ENCODE results near the gene RTEL1.
"Not testable (repeated sequence)": the region's sequence is repeated elsewhere in the genome, so short reads cannot be mapped to it uniquely, and the experiment has no call there.

Gene RTEL1

DNA sequence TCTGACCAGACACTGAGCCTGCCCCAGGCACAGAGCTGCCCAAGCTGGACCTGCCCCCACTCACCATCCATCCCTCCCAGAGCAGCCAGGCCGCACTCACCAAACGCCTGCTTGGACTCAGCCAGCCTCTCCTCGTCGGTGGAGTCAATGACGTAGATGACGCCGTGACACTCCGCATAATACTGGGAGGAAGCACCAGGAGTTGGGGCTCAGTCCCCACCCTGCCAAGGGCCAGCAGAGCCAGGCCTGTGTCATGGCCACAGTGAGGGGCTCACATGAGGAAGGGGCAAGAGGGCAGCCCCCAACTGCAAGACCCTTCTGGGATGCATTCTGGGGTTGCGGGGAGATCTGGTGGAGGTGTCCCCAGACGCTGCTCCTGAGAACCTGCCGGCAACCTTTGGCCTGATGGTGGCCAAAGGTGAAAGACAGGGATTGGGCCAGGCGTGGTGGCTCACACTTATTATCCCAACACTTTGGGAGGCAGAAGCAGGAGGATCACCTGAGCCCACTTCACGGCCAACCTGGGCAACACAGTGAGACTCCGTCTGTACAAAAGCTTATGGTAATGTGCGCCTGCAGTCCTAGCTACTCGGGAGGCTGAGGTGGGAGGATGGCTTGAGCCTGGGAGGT is 44.0 kb downstream of the RTEL1 start:
- no peak for DNase-seq

DNA sequence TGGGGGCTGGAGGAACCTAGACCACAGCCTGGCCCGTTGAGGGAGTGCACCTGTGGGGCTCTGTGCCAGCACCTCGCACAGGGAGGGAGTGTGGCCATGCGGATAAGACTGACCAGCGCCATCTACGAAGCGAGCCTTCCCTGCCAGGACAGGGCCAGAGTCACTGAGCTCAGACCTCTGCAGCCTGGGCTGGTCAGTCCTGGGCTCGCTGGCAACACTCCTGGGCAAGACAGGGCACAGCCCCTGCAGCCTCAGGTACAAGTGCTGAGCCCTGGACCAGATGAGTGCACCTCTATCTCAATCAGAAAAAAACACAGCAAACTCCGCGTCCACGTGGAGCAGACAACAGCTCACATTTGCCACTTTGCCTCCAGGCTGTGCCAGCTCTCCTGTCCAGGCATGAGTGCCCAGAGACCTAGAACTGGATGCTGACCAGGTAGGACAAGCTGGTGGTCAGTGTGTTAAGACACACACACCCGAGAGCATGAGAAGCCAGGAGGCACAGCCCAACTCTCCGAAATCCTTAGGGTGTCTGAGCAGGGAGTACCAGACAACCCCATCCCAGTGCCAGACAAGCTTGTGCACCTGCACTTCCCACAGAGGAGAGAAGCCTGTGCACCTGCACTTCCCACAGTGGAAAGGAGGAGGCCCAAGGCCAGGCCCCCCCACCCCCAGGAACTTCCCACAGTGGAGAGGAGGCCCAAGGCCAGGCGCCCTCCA is 44.8 kb downstream of the RTEL1 start:
- DNase-seq, result no peak

DNA sequence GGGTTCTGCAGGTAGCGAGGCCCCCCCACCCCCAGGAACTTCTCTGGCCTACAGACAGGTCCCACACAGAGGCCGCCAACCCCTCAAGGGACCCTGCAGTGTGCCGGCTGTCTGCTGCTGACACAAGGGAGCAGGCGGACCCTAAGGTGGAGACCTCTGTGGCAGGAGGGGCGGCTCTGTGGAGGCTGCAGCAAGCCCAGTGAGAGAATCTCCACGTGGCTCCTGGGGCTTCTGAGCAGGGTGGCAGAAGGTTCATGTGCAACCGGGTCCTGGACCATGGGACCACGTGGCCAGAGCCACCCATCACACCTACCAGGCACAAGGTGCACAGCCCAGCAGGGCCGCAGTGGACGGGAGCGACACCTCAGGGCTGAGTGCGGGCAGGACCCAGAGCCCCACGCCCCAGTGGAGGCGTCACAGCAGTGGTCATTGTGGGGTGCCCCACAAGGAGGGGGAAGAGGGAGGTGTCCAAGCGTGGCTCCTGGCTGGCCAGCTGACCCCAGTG is 45.4 kb downstream of the RTEL1 start:
- no peak for DNase-seq

DNA sequence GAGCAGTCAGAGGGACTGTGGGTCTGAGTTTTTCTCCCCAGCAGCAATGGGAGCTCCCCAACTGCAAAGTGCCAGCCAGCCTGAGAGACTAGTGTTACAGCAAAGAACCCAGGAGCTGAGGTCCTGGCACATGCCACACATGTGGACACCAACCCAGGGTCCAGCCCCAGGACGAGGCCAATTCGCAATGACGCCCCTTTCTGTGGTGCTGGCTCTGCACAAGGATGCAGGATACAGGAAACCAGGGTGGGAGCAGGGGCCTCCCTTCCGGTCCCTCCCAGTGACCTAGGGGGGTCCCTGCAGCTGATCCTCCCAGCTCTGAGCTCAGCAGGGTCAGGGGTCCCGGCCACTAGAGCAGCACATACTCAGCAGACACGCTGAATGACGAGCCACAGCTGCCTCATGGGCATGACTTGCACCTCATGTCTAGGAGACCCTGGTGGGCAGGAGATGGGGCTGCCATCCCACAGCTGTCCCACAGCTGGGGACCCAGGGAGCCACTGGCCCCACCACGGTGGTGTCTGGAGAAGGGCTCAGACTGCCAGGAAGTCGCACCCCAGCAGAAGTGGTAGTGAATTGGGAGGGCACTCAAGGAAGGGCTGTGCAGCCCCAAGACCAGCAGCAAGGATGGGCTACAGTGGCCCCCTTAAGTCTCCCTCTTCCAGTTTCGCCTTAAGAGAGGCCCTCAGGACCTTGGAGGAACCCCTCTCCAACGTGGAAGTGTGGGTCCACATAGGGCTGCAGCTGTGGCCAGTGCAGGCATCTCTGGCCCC is 46.0 kb downstream of the RTEL1 start:
- no peak for DNase-seq

DNA sequence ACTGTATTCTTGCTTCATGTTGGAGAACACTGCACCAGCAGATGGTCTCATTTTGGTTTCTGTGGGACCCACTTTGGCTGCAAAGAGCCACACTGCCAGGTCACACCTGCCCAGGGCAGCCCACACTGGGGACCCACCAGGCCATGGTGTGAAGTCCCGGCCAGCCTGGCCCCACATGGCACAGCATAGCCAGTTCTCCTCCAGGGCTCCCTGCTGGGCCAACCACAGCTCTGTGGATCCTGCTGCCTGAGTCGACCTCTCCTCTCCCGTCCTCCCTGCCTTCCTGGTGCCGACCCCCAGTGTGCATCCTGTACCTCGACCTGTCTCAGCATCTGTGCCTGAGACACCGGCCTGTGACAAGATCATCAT is 46.6 kb downstream of the RTEL1 start:
- DNase-seq, result no peak

DNA sequence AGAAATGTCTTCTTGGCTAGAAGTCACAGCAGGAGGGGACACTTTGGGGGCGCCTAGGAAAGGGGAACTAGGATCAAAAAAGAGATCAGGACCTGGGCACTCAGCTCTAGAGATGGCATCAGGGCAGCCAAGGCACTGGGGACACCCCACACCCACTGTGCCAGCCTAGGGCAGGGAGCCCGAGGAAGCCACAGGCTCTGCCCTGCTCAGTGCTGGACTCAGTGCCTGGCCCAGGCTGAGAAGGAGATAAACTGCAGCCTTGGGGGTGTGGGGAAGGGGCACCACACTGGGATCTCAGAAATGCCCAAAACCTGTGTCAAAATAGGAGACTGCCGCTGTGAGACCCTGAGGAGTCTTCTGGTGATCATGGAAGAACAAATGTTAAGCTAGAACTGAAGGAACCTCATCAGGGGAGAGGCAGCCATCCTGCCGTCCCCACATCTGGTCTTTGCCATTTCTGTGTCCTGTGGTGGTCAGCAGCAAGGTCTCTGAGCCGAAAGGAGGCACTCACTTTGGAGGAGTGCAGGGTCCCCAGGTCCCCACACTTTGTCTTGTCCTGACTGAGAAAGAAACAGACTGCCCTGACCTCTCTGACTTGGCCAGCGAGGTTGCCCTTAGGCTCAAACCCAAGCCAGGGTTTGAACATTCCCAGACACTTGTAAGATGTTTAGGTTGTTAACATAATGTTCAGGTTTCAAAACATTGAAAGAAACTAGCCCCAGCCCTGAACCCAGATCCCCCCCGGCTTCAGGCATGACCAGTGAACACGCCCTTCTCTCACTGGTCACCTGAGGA is 47.3 kb downstream of the RTEL1 start:
- no peak for DNase-seq

DNA sequence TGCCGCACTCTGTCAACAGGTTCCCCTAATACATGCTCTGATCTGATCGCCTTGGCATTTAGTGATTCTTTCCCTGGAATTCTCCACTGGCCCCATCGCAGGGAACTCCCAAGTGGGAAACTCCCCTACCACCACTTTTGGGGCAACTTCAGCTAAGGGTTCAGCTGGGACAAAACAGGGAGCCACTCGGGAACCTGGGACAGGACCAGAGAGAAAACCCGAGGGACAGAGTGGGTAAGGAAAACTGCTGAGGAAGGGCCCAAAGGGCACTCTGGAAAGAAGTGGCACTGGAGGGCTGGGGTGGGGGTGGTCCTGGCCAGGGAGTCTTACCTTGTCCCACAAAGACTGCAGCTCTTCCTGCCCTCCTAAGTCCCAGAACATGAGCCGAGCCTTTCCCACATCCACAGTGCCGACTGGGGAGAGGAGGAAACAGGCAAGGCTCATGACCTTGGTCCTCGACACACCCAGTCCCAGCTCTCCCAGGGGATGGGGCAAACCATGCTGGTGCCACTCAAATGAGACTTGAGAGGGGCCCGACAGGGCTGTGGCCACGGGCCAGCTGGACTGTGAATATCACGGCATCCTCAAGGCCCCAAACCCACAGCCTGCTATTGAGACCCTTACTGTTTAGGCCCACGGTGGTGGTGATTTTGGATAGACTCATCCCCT is 48.0 kb downstream of the RTEL1 start:
- no peak for DNase-seq

DNA sequence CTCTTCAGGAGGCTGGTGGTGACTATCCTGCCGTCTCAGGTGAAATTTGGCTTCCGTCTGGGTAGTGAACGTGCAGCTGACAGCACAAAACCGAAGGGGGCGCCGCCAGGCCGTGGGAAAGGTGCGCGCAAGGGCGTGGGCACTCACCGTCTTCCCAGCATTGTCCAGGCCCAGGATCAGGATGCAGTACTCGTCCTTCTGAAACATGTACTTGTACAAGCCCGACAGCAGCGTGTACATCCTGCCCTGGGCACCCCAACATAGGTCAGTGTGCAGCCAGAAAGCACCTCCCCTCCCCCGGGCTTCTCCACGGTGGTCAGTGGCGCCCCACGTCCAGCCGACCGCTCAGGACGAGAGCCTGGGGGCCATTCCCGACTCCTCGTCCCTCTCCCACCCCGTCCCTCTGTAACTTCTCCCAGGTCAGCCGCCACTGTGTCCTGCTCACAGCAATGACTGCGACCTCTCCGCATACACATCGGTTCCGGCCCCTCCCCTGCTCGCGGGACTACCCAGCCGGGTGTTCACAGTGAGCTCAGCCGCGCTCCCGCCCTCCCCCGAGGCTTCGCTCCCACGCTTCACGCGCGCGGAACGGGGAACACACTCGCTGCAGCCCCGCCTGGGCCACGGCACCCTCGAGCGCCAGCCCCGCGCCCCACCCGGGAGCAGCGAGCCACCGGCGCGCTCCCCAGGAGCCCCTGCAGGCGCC is 48.9 kb downstream of the RTEL1 start:
- no peak for DNase-seq

DNA sequence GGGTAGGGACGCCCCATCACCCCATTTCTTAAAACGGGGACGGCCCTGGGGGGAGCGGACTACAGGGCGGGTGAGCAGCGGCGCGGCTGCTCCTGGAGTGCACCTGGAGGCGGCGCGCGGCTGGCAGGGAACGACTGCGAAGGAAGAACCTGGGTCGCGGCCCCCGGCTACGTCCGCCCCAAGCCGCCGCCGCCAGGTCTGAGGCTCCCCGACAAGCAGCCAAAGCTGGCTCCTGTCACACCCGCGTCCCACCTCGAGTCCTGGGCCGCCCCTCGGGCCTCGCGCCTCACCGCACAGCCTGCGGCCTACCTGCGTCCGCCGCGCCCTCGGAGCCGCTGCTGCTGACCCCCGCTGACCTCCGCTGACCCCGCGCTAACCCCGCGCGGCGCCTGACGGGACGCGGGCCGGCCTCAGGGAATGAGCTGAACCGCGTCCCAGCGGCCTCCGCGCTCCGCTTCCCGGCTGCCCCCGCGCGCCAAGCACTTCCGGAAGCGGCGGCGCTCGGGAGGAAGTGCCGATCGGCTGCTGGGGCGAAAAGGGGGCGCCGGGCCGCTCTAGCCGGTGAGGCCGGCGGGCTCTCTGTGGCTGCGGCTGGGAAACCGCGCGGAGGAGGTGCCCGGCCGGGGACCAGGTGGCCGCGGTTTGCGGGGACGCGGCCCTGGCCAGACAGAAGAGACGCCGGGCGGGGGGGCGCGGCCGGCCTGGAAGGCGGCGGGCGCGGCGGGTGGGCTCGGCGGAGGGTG is 49.6 kb downstream of the RTEL1 start, which contains the start of the genes ARFRP1 and ZGPAT:
Gene ARFRP1 (minus strand): TSS at position 419 of the 743 bp plus-strand sequence. CDS start 885 bp downstream, outside the sequence.
Gene ZGPAT (plus strand): TSS at position 482 of the 743 bp plus-strand sequence. CDS start 542 bp downstream, outside the sequence.
- peak; percentile 65 for DNase-seq

DNA sequence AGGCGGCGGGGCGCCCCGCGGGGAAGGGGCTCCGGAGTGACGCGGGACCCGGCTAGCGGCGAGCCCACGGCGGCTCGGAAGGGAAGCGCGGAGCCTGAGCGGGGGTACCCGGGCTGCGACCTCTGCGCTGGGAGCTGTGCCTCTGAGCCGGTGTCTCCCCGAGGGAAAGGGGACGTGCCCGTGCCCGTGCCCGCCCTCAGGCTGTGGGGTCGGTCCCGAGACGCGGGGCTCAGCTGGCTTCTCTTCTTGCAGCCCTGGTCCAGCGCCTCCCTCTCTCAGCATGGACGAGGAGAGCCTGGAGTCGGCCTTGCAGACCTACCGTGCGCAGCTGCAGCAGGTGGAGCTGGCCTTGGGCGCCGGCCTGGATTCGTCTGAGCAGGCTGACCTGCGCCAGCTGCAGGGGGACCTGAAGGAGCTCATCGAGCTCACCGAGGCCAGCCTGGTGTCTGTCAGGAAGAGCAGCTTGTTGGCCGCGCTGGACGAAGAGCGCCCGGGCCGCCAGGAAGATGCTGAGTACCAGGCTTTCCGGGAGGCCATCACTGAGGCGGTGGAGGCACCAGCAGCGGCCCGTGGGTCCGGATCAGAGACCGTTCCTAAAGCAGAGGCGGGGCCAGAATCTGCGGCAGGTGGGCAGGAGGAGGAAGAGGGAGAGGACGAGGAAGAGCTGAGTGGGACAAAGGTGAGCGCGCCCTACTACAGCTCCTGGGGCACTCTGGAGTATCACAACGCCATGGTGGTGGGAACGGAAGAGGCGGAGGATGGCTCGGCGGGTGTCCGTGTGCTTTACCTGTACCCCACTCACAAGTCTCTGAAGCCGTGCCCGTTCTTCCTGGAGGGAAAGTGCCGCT is 50.4 kb downstream of the RTEL1 start:
- DNase-seq, result no peak

DNA sequence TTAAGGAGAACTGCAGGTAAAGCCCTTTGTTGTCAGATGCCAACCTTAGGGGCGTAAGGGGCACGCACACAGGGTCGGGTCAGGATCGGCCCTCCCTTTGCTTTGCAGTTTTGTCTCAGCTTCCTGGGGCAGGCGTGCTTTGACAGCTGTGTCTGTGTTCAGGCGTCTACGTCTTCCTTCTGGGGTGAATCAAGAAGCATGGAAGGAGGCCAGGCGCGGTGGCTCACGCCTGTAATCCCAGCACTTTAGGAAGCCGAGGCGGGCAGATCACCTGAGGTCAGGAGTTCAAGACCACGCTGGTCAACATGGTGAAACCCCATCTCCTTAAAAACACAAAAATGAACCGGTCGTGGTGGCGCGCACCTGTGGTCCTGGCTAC is 51.0 kb downstream of the RTEL1 start:
- DNase-seq, result no peak

DNA sequence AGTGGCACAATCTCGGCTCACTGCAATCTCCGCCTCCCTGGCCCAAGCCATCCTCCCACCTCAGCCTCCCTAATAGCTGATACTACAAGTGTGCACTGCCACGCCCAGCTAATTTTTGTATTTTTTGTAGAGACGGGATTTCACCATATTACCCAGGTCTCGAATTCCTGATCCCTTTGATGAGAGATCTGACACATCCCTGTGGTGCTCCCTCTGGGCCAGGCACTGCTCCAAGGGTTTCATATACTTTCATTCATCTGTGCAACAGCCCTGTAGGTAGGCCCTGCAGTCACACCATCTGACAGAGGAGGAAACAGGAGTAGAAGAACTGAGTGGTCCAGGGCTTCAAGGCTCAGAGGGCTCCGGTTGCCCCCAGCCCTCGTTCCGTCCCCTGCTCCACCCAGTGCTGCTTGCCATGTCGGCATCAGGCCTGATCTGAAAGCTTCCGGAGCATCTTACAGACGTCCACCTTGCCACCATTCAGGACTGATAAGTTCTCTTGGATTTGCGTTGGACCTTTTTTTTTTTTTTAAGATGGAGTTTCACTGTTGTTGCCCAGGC is 53.1 kb downstream of the RTEL1 start:
- no peak for DNase-seq

DNA sequence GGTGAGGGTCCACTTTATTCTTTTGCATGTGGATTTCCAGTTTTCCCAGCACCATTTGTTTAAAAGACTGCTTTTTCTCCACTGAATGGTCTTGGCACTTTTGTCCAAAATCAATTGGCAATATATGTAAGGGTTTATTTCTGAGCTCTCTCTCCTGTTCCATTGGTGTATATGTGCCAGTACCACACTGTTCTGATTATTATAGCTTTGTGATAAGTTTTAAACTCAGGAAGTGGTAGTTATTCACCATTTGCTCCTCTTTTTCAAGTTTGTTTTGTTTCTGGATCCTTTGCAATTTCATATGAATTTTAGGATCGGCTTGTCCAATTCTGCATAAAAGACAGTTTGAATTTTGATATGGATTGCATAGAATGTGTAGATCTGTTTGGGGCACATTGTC is 54.1 kb downstream of the RTEL1 start:
- no peak for DNase-seq

DNA sequence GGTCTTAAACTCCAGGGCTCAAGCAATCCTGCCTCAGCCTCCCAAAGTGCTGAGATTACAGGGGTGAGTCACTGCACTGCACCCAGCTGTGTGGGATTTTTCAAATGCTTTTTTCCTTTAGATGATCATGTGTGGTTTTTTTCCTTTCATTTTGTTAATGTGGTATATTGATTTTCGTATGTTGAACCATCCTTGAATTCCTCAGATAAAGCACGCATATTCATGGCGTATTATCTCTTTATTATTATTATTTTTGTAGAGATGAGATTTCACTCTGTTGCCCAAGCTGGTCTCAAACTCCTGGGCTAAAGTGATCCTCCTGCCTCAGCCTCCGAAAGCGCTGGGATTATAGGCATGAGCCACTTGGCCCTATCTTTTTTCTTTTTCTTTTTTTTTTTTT is 56.7 kb downstream of the RTEL1 start:
- DNase-seq, result no peak

DNA sequence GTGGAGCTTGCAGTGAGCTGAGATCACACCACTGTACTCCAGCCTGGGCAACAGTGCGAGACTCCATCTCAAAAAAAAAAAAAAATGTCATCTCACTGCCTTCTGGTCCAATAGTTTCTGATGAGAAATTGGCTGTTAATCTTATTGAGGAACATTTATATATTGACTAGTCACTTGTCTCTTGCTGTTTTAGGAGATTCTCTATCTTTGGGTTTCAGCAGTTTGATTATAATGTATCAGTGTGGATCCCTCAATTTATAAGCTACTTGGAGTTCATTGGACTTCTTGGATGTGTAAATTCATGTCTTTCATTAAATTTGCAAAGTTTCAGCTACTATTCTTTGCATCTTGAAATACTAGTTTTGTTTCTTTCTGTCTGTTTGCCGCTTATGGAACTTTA is 60.9 kb downstream of the RTEL1 start:
- no peak for DNase-seq

DNA sequence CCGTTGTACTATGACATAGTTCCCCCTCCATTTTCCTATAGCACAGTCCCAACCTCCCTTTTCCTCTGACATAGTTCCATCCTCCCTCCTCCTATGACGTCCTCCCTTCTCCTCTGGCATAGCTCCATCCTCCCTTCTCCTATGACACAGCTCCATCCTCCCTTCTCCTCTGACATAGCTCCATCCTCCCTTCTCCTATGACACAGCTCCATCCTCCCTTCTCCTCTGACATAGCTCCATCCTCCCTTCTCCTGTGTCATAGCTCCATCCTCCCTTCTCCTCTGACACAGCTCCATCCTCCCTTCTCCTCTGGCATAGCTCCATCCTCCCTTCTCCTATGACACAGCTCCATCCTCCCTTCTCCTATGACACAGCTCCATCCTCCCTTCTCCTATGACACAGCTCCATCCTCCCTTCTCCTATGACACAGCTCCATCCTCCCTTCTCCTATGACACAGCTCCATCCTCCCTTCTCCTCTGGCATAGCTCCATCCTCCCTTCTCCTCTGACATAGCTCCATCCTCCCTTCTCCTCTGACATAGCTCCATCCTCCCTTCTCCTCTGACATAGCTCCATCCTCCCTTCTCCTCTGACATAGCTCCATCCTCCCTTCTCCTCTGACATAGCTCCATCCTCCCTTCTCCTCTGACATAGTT is 65.0 kb downstream of the RTEL1 start:
- DNase-seq, result not testable (repeated sequence)

DNA sequence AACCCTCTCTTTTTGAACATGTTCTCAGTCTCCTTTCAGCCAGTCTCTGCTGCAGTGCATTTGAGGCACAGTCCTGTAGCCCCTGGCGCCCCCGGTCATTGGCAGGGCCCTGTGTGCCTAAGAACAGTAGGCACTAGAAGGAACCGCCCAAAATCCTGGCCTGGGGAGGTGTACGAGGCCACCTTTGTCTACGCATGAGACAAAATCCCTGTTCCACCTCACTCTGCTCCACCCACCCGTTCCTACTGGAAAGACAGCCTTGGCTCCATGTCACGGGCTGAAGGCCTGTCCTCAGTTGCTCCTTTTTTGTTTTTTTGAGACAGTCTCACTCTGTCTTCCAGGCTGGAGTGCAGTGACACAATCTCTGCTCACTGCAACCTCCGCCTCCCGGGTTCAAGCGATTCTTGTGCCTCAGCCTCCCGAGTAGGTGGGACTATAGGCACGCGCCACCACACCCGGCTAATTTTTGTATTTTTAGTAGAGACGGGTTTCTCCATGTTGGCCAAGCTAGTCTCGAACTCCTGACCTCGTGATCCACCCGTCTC is 72.1 kb downstream of the RTEL1 start:
- not testable (repeated sequence) for DNase-seq

DNA sequence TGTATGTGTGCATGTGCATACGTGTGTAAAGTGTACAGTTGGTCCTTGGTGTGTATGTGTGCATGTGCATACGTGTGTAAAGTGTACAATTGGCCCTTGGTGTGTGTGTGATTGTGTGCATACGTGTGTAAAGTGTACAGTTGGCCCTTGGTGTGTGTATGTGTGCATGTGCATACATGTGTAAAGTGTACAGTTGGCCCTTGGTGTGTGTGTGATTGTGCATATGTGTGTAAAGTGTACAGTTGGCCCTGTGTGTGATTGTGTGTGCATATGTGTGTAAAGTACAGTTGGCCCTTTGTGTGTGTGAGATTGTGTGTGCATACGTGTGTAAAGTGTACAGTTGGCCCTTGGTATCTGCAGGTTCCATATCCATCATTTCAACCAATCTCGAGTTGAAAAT is 73.3 kb downstream of the RTEL1 start:
- DNase-seq, result no peak
